Cardiac fibroblast (primary cell): ENCODE measurements around the gene NPAS3.

Source experiments
- DNase-seq, 2 donors: peaks; one replicate each; pipeline versions ENCODE4 v3.0.0 to v3.0.0-alpha.2; 2010; ENCODE audit warnings: low read depth in 2 of 2
- H3K4me3 ChIP-seq, 2 donors: replicated peaks in 1 of 2; 1 replicate in 1 of 2; 2 replicates in 1 of 2; pipeline ENCODE4 v1.5.1; 2011; ENCODE audit warnings: low read depth in 2 of 2, low read length in 2 of 2, mild to moderate bottlenecking in 2 of 2, moderate library complexity in 1 of 2
- CTCF ChIP-seq: IDR thresholded peaks from one replicate; pipeline ENCODE4 v1.5.1; 2011; ENCODE audit warnings: low read depth, mild to moderate bottlenecking, low read length, inconsistent platforms

Gene NPAS3

GRCh38 chr14:33404964-33405574 is 466.4 kb downstream of the NPAS3 start:
- H3K4me3 ChIP-seq = no peak overlapping the region
- no peak for TF ChIP-seq CTCF
- no peak for DNase-seq

- no peak for TF ChIP-seq CTCF
- DNase-seq = no peak
- no peak overlapping the region for H3K4me3 ChIP-seq
These were observed 468.1 kb downstream of the NPAS3 start for GRCh38 chr14:33406766-33407165.

- no peak for DNase-seq
- TF ChIP-seq CTCF = no peak
- no peak overlapping the region for H3K4me3 ChIP-seq
These were observed 469.6 kb downstream of the NPAS3 start for GRCh38 chr14:33408291-33408690.

- TF ChIP-seq CTCF = no peak
These were observed 473.8 kb downstream of the NPAS3 start for GRCh38 chr14:33412450-33412849.

GRCh38 chr14:33413381-33413780 is 474.7 kb downstream of the NPAS3 start:
- no peak for DNase-seq
- H3K4me3 ChIP-seq = no peak overlapping the region
- no peak for TF ChIP-seq CTCF

More at GRCh38 chr14:33412450-33412849, 473.8 kb downstream of the NPAS3 start:
- DNase-seq = no peak
- no peak overlapping the region for H3K4me3 ChIP-seq

GRCh38 chr14:33414041-33414440 is 475.4 kb downstream of the NPAS3 start:
- no peak for TF ChIP-seq CTCF
- no peak overlapping the region for H3K4me3 ChIP-seq
- DNase-seq = peak in 1 of 2 donors; percentile 5
